Cardiac fibroblast (primary cell): ENCODE data around the gene B3GALT6.

Experiments
- DNase-seq, 2 donors: peaks; one replicate each; pipeline versions ENCODE4 v3.0.0 to v3.0.0-alpha.2; 2010; ENCODE audit warnings: low read depth in 2 of 2
- H3K4me3 ChIP-seq, 2 donors: replicated peaks in 1 of 2; 1 replicate in 1 of 2; 2 replicates in 1 of 2; pipeline ENCODE4 v1.5.1; 2011; ENCODE audit warnings: low read depth in 2 of 2, low read length in 2 of 2, mild to moderate bottlenecking in 2 of 2, moderate library complexity in 1 of 2
- TF ChIP-seq, protein P1 (sequence below): IDR thresholded peaks from one replicate; pipeline ENCODE4 v1.5.1; 2011; ENCODE audit warnings: low read depth, mild to moderate bottlenecking, low read length, inconsistent platforms

The B3GALT6 gene

DNA sequence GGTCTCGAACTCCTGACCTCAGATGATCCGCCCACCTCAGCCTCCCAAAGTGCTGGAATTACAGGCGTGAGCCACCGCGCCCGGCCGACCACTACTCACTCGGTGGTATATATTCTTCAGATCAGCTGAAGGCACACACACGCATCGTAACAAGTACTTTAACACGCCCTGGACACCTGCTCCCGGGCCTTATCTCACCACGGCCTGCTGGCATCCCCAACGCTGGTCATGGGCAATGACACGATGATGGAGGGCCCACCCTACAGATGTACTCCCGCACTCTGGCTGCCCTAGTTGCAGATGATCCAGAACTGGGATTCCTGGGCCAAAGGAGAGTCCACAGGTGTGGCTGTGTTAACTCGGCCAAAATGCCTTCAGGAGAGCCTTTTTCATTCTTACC, 30.0 kb downstream of the B3GALT6 start:
- TF ChIP-seq, protein P1, sequence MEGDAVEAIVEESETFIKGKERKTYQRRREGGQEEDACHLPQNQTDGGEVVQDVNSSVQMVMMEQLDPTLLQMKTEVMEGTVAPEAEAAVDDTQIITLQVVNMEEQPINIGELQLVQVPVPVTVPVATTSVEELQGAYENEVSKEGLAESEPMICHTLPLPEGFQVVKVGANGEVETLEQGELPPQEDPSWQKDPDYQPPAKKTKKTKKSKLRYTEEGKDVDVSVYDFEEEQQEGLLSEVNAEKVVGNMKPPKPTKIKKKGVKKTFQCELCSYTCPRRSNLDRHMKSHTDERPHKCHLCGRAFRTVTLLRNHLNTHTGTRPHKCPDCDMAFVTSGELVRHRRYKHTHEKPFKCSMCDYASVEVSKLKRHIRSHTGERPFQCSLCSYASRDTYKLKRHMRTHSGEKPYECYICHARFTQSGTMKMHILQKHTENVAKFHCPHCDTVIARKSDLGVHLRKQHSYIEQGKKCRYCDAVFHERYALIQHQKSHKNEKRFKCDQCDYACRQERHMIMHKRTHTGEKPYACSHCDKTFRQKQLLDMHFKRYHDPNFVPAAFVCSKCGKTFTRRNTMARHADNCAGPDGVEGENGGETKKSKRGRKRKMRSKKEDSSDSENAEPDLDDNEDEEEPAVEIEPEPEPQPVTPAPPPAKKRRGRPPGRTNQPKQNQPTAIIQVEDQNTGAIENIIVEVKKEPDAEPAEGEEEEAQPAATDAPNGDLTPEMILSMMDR, result no peak
- no peak overlapping the region for H3K4me3 ChIP-seq
- DNase-seq, result no peak

DNA sequence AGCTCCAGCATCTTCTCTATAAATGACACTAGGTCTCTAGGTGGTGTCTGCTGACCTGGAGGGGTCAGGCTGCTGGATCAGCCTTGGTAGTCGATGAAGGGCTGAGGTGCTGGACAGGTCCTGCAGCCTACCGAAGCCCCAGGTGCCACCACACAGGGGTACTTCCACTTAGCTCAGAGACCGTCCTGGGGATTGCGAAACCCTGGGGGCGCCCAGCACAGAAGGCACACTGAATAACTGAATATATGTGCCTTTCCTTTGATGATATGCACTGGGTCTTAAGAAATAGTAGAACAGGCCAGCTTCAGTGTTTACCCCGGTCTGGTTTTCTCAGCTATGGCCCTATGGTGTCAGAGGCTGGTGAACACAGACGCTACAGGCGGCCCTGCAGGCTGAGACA, 30.7 kb downstream of the B3GALT6 start:
- TF ChIP-seq, protein P1, result no peak
- H3K4me3 ChIP-seq, result no peak overlapping the region
- DNase-seq, result no peak

DNA sequence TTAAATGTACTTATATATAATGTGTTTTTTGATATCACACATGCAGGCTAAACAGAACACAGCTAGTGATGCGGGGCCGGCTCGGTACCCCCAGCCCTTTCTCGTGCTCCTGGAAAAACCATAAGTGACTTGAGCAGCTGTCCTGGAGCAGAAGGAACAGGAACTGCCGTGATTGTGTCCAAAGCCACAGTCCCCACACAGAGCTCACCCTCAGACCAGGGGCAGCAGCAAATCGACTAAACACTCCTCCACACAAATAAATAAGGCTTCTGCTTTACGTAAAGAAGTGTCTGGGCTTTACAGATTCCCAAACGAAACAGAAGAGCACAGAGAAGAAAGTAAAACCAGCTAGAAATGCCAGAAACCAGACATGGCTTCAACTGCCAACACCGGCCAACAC, 32.0 kb downstream of the B3GALT6 start:
- H3K4me3 ChIP-seq, result no peak overlapping the region
- DNase-seq, result no peak
- TF ChIP-seq, protein P1, result no peak

DNA sequence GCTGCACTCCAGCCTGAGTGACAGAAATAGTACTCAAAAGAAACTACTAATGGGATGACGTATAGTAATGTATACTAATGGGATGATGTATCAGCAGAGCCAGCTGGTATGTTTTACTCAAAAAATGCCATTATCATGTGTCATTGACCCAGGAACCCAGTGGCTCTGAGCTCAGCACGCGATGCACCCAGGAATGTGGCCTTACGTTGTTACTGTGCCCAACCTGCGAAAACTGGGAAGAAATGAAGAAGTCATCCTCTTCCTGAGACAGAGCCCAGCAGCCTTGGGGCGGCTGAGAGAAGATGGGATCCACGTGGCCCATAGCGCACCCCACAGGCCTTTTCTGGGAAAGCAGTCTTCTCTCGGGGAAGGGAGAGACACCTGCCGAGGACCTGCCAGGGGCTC, 32.8 kb downstream of the B3GALT6 start:
- H3K4me3 ChIP-seq, result no peak overlapping the region
- DNase-seq, result peak; percentile 79 to 99
- TF ChIP-seq, protein P1, result peak; percentile 63

DNA sequence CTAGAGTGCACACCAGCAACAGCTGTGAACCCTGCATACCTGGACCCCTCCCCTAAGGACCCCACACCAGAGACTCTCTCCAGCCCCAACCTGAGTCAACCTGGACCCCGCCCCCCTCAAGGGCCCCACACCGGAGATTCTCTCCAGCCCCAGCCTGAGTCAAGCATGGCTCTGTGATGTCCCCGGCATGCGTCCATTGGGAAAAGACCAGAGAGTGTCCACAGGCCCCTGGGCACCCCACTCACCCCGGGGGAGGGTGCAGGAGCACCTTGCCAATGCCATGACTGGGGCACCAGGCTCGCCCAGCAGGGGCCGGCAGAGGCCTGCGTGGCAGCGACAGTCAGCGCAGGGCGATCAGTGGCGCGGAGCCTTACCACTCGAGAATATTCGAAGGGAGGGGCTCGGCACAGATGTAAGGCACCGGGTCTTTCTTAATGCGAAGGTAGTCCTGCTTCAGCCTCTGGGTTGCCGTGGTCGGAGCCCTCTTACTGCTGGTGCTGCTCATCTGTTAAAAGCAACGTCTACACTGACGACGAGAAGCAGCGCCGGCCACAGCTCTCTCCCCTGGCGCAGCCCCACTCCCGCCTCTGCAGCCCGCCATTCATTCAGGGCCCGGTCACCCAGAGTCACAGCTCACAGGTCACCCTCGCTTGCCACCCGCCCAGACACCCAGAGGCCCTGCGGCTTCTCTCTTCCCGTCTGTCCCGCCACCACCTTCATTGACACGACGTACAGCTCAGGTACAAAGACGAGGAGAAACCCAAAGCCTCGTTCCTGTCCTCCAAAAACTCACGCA, 35.6 kb downstream of the B3GALT6 start:
- no peak for DNase-seq
- TF ChIP-seq, protein P1, result no peak

DNA sequence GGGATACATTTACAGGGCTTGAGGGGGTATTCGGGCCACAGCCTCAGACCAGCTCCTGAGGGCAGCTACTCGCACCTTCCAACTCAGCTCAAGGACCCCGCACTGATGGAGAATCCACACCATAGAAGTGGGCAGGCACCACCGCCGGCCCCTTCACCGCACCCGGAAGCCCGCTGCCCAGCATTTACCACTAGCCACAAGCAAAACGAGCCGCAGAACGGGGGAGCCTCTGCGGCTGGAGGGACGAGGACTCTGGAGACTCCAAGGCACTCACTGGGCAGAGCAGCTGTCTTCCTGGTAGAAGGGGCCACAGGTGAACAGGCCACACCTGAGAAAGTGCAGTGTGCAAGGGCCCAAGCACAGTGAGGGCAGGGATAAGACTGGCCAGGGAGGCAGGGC, 36.2 kb downstream of the B3GALT6 start:
- no peak for DNase-seq
- H3K4me3 ChIP-seq, result no peak overlapping the region
- TF ChIP-seq, protein P1, result no peak

More for the DNA sequence above, 35.6 kb downstream of the B3GALT6 start:
- H3K4me3 ChIP-seq, result no peak overlapping the region
